ENCODE measurements around the gene CYP2A7.

- TF ChIP-seq CTCF (IDR thresholded peaks at IDR 0.05) = no peak
- TF ChIP-seq POLR2A (IDR thresholded peaks at IDR 0.05) = no peak
Observed at GRCh38 chr19:40928850-40929249, 46.8 kb upstream of the CYP2A7 start.
